ENCODE data around the gene KLHL29. TPM values are rescaled to one million over a fixed set of nuclear protein-coding genes. Genes with fewer than 3 reads are reported as not detected.
A peak's percentile ranks its signal among the peaks of the same experiment; 100 is the strongest.

The KLHL29 gene
- total and polyA plus RNA-seq, 2 donors, result 1.4 to 2.9 TPM

GRCh38 chr2:23657934-23658333 lies 273.0 kb downstream of the KLHL29 start:
- no peak for DNase-seq (ENCODE audit: low read depth in 6 of 9, low spot score in 9 of 9)
- H3K4me1 ChIP-seq (ENCODE audit: control insufficient read depth in 2 of 2, insufficient read depth in 2 of 2, low read length in 2 of 2), result peaks cover 8 to 16% of the 10 kb centered on the region in 2 donors
- WGBS, result 96% methylated on average over 7 of the region's 7 CpGs
- H3K9me3 ChIP-seq (ENCODE audit: control insufficient read depth in 2 of 2, insufficient read depth in 1 of 2, low read length in 1 of 2), result peaks cover 0 to 3% of the 10 kb centered on the region in 2 donors
- no peak overlapping the region for H3K4me3 ChIP-seq (ENCODE audit: low read length in 2 of 2)
- no peaks in the 10 kb centered on the region for H3K36me3 ChIP-seq (ENCODE audit: control insufficient read depth in 2 of 2, insufficient read depth in 2 of 2, low read length in 1 of 2)
- H3K27ac ChIP-seq (ENCODE audit: low read depth in 1 of 2, low read length in 1 of 2), result no peak overlapping the region
- peaks cover 0 to 17% of the 10 kb centered on the region in 2 donors for H3K27me3 ChIP-seq (ENCODE audit: control insufficient read depth in 2 of 2, insufficient read depth in 1 of 2, low read length in 1 of 2)

- peak in 3 of 9 donors; percentile 11 to 43 (median 23) for DNase-seq (ENCODE audit: low read depth in 6 of 9, low spot score in 9 of 9)
- H3K9me3 ChIP-seq (ENCODE audit: control insufficient read depth in 2 of 2, insufficient read depth in 1 of 2, low read length in 1 of 2), result peaks cover 0 to 3% of the 10 kb centered on the region in 2 donors
- peaks cover 8 to 16% of the 10 kb centered on the region in 2 donors for H3K4me1 ChIP-seq (ENCODE audit: control insufficient read depth in 2 of 2, insufficient read depth in 2 of 2, low read length in 2 of 2)
- H3K27ac ChIP-seq (ENCODE audit: low read depth in 1 of 2, low read length in 1 of 2), result no peak overlapping the region
- H3K36me3 ChIP-seq (ENCODE audit: control insufficient read depth in 2 of 2, insufficient read depth in 2 of 2, low read length in 1 of 2), result no peaks in the 10 kb centered on the region
- WGBS, result 48% methylated on average over 19 of the region's 19 CpGs
- H3K27me3 ChIP-seq (ENCODE audit: control insufficient read depth in 2 of 2, insufficient read depth in 1 of 2, low read length in 1 of 2), result peaks cover 0 to 22% of the 10 kb centered on the region in 2 donors
- H3K4me3 ChIP-seq (ENCODE audit: low read length in 2 of 2), result no peak overlapping the region
Measured at GRCh38 chr2:23658466-23658942, 273.5 kb downstream of the KLHL29 start.

GRCh38 chr2:23659328-23659727 lies 274.3 kb downstream of the KLHL29 start:
- Histone ChIP-seq H3K27ac (ENCODE audit: low read depth in 1 of 2, low read length in 1 of 2) (no peak overlapping the region), H3K4me3 (ENCODE audit: low read length in 2 of 2) (no peak overlapping the region), H3K4me1 (ENCODE audit: control insufficient read depth in 2 of 2, insufficient read depth in 2 of 2, low read length in 2 of 2) (peaks cover 8 to 16% of the 10 kb centered on the region in 2 donors), H3K27me3 (ENCODE audit: control insufficient read depth in 2 of 2, insufficient read depth in 1 of 2, low read length in 1 of 2) (peaks cover 0 to 30% of the 10 kb centered on the region in 2 donors), H3K9me3 (ENCODE audit: control insufficient read depth in 2 of 2, insufficient read depth in 1 of 2, low read length in 1 of 2) (peaks cover 0 to 3% of the 10 kb centered on the region in 2 donors), H3K36me3 (ENCODE audit: control insufficient read depth in 2 of 2, insufficient read depth in 2 of 2, low read length in 1 of 2) (no peaks in the 10 kb centered on the region)
- DNase-seq (ENCODE audit: low read depth in 6 of 9, low spot score in 9 of 9), result no peak
- 98% methylated on average over 9 of the region's 9 CpGs for WGBS

GRCh38 chr2:23659773-23660172 lies 274.8 kb downstream of the KLHL29 start:
- no peak for DNase-seq (ENCODE audit: low read depth in 6 of 9, low spot score in 9 of 9)
- Histone ChIP-seq H3K4me1 (ENCODE audit: control insufficient read depth in 2 of 2, insufficient read depth in 2 of 2, low read length in 2 of 2) (peaks cover 8 to 16% of the 10 kb centered on the region in 2 donors), H3K36me3 (ENCODE audit: control insufficient read depth in 2 of 2, insufficient read depth in 2 of 2, low read length in 1 of 2) (no peaks in the 10 kb centered on the region), H3K4me3 (ENCODE audit: low read length in 2 of 2) (no peak overlapping the region), H3K27ac (ENCODE audit: low read depth in 1 of 2, low read length in 1 of 2) (no peak overlapping the region), H3K27me3 (ENCODE audit: control insufficient read depth in 2 of 2, insufficient read depth in 1 of 2, low read length in 1 of 2) (peaks cover 0 to 35% of the 10 kb centered on the region in 2 donors), H3K9me3 (ENCODE audit: control insufficient read depth in 2 of 2, insufficient read depth in 1 of 2, low read length in 1 of 2) (peaks cover 0 to under 1% of the 10 kb centered on the region in 2 donors)
- 100% methylated on average over 2 of the region's 2 CpGs for WGBS

GRCh38 chr2:23660237-23660636 lies 275.3 kb downstream of the KLHL29 start:
- no peak overlapping the region for H3K4me3 ChIP-seq (ENCODE audit: low read length in 2 of 2)
- peaks cover 8 to 16% of the 10 kb centered on the region in 2 donors for H3K4me1 ChIP-seq (ENCODE audit: control insufficient read depth in 2 of 2, insufficient read depth in 2 of 2, low read length in 2 of 2)
- no peaks in the 10 kb centered on the region for H3K36me3 ChIP-seq (ENCODE audit: control insufficient read depth in 2 of 2, insufficient read depth in 2 of 2, low read length in 1 of 2)
- WGBS, result 94% methylated on average over 2 of the region's 2 CpGs
- DNase-seq (ENCODE audit: low read depth in 6 of 9, low spot score in 9 of 9), result no peak
- no peaks in the 10 kb centered on the region for H3K9me3 ChIP-seq (ENCODE audit: control insufficient read depth in 2 of 2, insufficient read depth in 1 of 2, low read length in 1 of 2)
- no peak overlapping the region for H3K27ac ChIP-seq (ENCODE audit: low read depth in 1 of 2, low read length in 1 of 2)
- H3K27me3 ChIP-seq (ENCODE audit: control insufficient read depth in 2 of 2, insufficient read depth in 1 of 2, low read length in 1 of 2), result peaks cover 0 to 38% of the 10 kb centered on the region in 2 donors

- H3K4me1 ChIP-seq (ENCODE audit: control insufficient read depth in 2 of 2, insufficient read depth in 2 of 2, low read length in 2 of 2), result peaks cover 8 to 16% of the 10 kb centered on the region in 2 donors
- no peaks in the 10 kb centered on the region for H3K9me3 ChIP-seq (ENCODE audit: control insufficient read depth in 2 of 2, insufficient read depth in 1 of 2, low read length in 1 of 2)
- no peak overlapping the region for H3K27ac ChIP-seq (ENCODE audit: low read depth in 1 of 2, low read length in 1 of 2)
- DNase-seq (ENCODE audit: low read depth in 6 of 9, low spot score in 9 of 9), result peak in 4 of 9 donors; percentile 12 to 40 (median 28)
- no peak overlapping the region for H3K4me3 ChIP-seq (ENCODE audit: low read length in 2 of 2)
- WGBS, result 59% methylated on average over 11 of the region's 11 CpGs
- peaks cover 0 to 40% of the 10 kb centered on the region in 2 donors for H3K27me3 ChIP-seq (ENCODE audit: control insufficient read depth in 2 of 2, insufficient read depth in 1 of 2, low read length in 1 of 2)
- H3K36me3 ChIP-seq (ENCODE audit: control insufficient read depth in 2 of 2, insufficient read depth in 2 of 2, low read length in 1 of 2), result no peaks in the 10 kb centered on the region
Measured at GRCh38 chr2:23661276-23662050, 276.5 kb downstream of the KLHL29 start.

- peaks cover 0 to 40% of the 10 kb centered on the region in 2 donors for H3K27me3 ChIP-seq (ENCODE audit: control insufficient read depth in 2 of 2, insufficient read depth in 1 of 2, low read length in 1 of 2)
- no peaks in the 10 kb centered on the region for H3K9me3 ChIP-seq (ENCODE audit: control insufficient read depth in 2 of 2, insufficient read depth in 1 of 2, low read length in 1 of 2)
- H3K4me3 ChIP-seq (ENCODE audit: low read length in 2 of 2), result no peak overlapping the region
- peaks cover 8 to 16% of the 10 kb centered on the region in 2 donors for H3K4me1 ChIP-seq (ENCODE audit: control insufficient read depth in 2 of 2, insufficient read depth in 2 of 2, low read length in 2 of 2)
- no peak for DNase-seq (ENCODE audit: low read depth in 6 of 9, low spot score in 9 of 9)
- H3K36me3 ChIP-seq (ENCODE audit: control insufficient read depth in 2 of 2, insufficient read depth in 2 of 2, low read length in 1 of 2), result no peaks in the 10 kb centered on the region
- H3K27ac ChIP-seq (ENCODE audit: low read depth in 1 of 2, low read length in 1 of 2), result no peak overlapping the region
- WGBS, result 75% methylated on average over 6 of the region's 6 CpGs
Measured at GRCh38 chr2:23662466-23662865, 277.5 kb downstream of the KLHL29 start.

GRCh38 chr2:23662941-23663920 lies 278.3 kb downstream of the KLHL29 start:
- Histone ChIP-seq H3K4me1 (ENCODE audit: control insufficient read depth in 2 of 2, insufficient read depth in 2 of 2, low read length in 2 of 2) (peaks cover 8 to 15% of the 10 kb centered on the region in 2 donors), H3K9me3 (ENCODE audit: control insufficient read depth in 2 of 2, insufficient read depth in 1 of 2, low read length in 1 of 2) (no peaks in the 10 kb centered on the region), H3K27me3 (ENCODE audit: control insufficient read depth in 2 of 2, insufficient read depth in 1 of 2, low read length in 1 of 2) (peaks cover 0 to 40% of the 10 kb centered on the region in 2 donors), H3K36me3 (ENCODE audit: control insufficient read depth in 2 of 2, insufficient read depth in 2 of 2, low read length in 1 of 2) (no peaks in the 10 kb centered on the region), H3K27ac (ENCODE audit: low read depth in 1 of 2, low read length in 1 of 2) (no peak overlapping the region), H3K4me3 (ENCODE audit: low read length in 2 of 2) (no peak overlapping the region)
- 37% methylated on average over 46 of the region's 46 CpGs for WGBS
- DNase-seq (ENCODE audit: low read depth in 6 of 9, low spot score in 9 of 9), result no peak

Data from thymus (tissue), 11 donors.